Measurements from ENCODE around the gene IDS.

DNA sequence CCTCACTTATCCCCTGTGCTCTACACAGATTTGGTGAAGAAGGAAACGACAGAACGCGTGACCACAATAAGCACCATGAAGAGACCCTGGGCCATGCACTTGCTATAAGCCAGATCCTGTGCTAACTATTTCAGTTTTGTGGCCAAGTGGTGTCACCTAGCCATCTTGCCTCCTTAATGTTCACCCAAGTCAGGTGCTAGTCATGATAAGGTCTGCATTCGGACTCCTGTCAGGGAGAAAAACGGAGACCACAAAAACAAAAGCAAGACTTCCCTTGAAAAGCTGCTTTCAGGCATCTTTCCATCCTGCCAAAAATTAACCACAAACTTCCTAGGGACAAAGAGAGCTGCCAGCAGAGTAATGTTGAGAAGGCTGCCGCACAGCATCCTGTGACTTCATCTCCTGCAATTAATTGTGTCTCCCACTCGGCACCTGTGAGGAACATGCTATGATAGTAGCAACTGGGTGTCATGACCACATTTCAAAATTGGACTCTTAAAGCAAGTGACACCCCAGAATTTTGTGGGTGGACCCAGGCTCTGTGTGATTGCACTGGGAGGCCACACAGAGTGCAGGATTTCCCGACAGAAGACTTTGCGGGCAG, 8.8 kb upstream of the IDS start:
- TF ChIP-seq ISL1 (CRISPR knock-in tag; IDR thresholded peaks at IDR 0.05) (no peak), ESRRG (CRISPR knock-in tag; IDR thresholded peaks at IDR 0.05) (no peak), SNAI2 (CRISPR knock-in tag; IDR thresholded peaks at IDR 0.05) (no peak), CSDC2 (CRISPR knock-in tag; IDR thresholded peaks at IDR 0.05) (no peak)
